22Rv1 (cell line): Measurements from ENCODE around the gene MAP4K3.

Source experiments
- CTCF ChIP-seq: fragments of 450-650 bp; IDR thresholded peaks from 2 replicates; pipeline ENCODE4 v1.5.1; 2017; ENCODE audit warnings: mild to moderate bottlenecking
- ZFX ChIP-seq: fragments of 450-650 bp; IDR thresholded peaks from 2 replicates; pipeline ENCODE4 v1.6.1; 2017; ENCODE audit warnings: antibody characterized with exemption, borderline replicate concordance

GRCh38 chr2:39429746-39430145 lies 7.3 kb downstream of the MAP4K3 start:
- TF ChIP-seq CTCF (no peak), ZFX (no peak)
